Stimulated activated naive B cell treated with anti-CD40 and anti-IgM and Interleukin-4, amounts not matched to agents 10 μg/mL and 1 μg/mL and 100 μg/mL, for 72 hours (primary cell): ENCODE results near the gene PRMT2.

Source experiments
- ATAC-seq, 2 donors: fragments of 150-1000 bp; cut with Tn5 transposase; replicated peaks; 2 replicates each; pipeline ENCODE4 v1.10.0; 2021; ENCODE audit warnings: moderate library complexity in 1 of 2
- DNase-seq: peaks from one replicate; pipeline ENCODE4 v3.0.0; 2021
- H3K27ac Mint-ChIP-seq: one replicate; pipeline ENCODE4 v1.8.0; 2022; ENCODE audit warnings: mild to moderate bottlenecking, mixed read lengths
- H3K27me3 Mint-ChIP-seq, 2 donors: one replicate each; pipeline ENCODE4 v1.8.0; 2022; ENCODE audit warnings: mixed read lengths in 2 of 2
- H3K36me3 Mint-ChIP-seq, 2 donors: one replicate each; pipeline ENCODE4 v1.8.0; 2022; ENCODE audit warnings: mixed read lengths in 2 of 2, mild to moderate bottlenecking in 1 of 2
- H3K4me1 Mint-ChIP-seq, 2 donors: one replicate each; pipeline ENCODE4 v1.8.0; 2022; ENCODE audit warnings: mixed read lengths in 2 of 2, mild to moderate bottlenecking in 1 of 2
- H3K4me3 Mint-ChIP-seq, 2 donors: one replicate each; pipeline ENCODE4 v1.8.0; 2022; ENCODE audit warnings: mild to moderate bottlenecking in 2 of 2, mixed read lengths in 2 of 2, moderate library complexity in 1 of 2
- H3K9me3 Mint-ChIP-seq, 2 donors: one replicate each; pipeline ENCODE4 v1.8.0; 2022; ENCODE audit warnings: mixed read lengths in 2 of 2, mild to moderate bottlenecking in 1 of 2

PRMT2 gene

GRCh38 chr21:46635324-46636180 lies at the start of gene PRMT2:
Gene PRMT2 (plus strand): TSS chr21:46635674. CDS start chr21:46636952, 1,278 bp downstream.
- Mint-ChIP-seq H3K27ac (peak within 1 kb of the TSS; percentile 95), H3K4me3 (peak within 1 kb of the TSS; percentile 94 to 98), H3K27me3 (peaks cover 11 to 12% of the 10 kb centered on the region in 2 donors), H3K4me1 (peaks cover 23 to 53% of the 10 kb centered on the region in 2 donors), H3K36me3 (peaks cover 8 to 21% of the 10 kb centered on the region in 2 donors), H3K9me3 (peaks cover 0 to 2% of the 10 kb centered on the region in 2 donors)
- DNase-seq, result peak; percentile 97
- ATAC-seq, result peak; percentile 94 to 95

GRCh38 chr21:46594276-46594675 lies 41.2 kb upstream of the PRMT2 start:
- no peak overlapping the region for H3K4me3 Mint-ChIP-seq
- H3K36me3 Mint-ChIP-seq, result peaks cover 3 to 4% of the 10 kb centered on the region in 2 donors
- no peaks in the 10 kb centered on the region for H3K4me1 Mint-ChIP-seq
- peaks cover 19 to 22% of the 10 kb centered on the region in 2 donors for H3K9me3 Mint-ChIP-seq
- H3K27me3 Mint-ChIP-seq, result peaks cover 7 to 18% of the 10 kb centered on the region in 2 donors
- ATAC-seq (no peak), DNase-seq (no peak)
- H3K27ac Mint-ChIP-seq, result no peak overlapping the region

GRCh38 chr21:46596201-46596600 lies 39.3 kb upstream of the PRMT2 start:
- Mint-ChIP-seq H3K36me3 (peaks cover 0 to 4% of the 10 kb centered on the region in 2 donors), H3K9me3 (peaks cover 9 to 11% of the 10 kb centered on the region in 2 donors), H3K4me3 (no peak overlapping the region), H3K27ac (no peak overlapping the region), H3K27me3 (peaks cover 7 to 11% of the 10 kb centered on the region in 2 donors), H3K4me1 (no peaks in the 10 kb centered on the region)
- ATAC-seq, result no peak
- no peak for DNase-seq

- Mint-ChIP-seq H3K27me3 (peaks cover 7 to 11% of the 10 kb centered on the region in 2 donors), H3K27ac (no peak overlapping the region), H3K4me1 (no peaks in the 10 kb centered on the region), H3K4me3 (no peak overlapping the region), H3K36me3 (peaks cover 0 to 4% of the 10 kb centered on the region in 2 donors), H3K9me3 (peaks cover 3 to 7% of the 10 kb centered on the region in 2 donors)
- DNase-seq (no peak), ATAC-seq (no peak)
Measured at GRCh38 chr21:46597031-46597430, 38.4 kb upstream of the PRMT2 start.

- no peak overlapping the region for H3K27ac Mint-ChIP-seq
- H3K27me3 Mint-ChIP-seq, result peaks cover 4 to 5% of the 10 kb centered on the region in 2 donors
- no peak overlapping the region for H3K4me3 Mint-ChIP-seq
Measured at GRCh38 chr21:46597896-46598343, 37.6 kb upstream of the PRMT2 start.

GRCh38 chr21:46598581-46599572 lies 36.6 kb upstream of the PRMT2 start:
- ATAC-seq (no peak), DNase-seq (no peak)
- H3K9me3 Mint-ChIP-seq, result peaks cover 0 to under 1% of the 10 kb centered on the region in 2 donors
- H3K27ac Mint-ChIP-seq, result no peak overlapping the region
- no peaks in the 10 kb centered on the region for H3K4me1 Mint-ChIP-seq
- H3K36me3 Mint-ChIP-seq, result peaks cover 0 to 4% of the 10 kb centered on the region in 2 donors
- H3K4me3 Mint-ChIP-seq, result no peak overlapping the region
- no peaks in the 10 kb centered on the region for H3K27me3 Mint-ChIP-seq

More at GRCh38 chr21:46597896-46598343, 37.6 kb upstream of the PRMT2 start:
- no peak for DNase-seq
- Mint-ChIP-seq H3K9me3 (peaks cover 3 to 6% of the 10 kb centered on the region in 2 donors), H3K4me1 (no peaks in the 10 kb centered on the region), H3K36me3 (peaks cover 0 to 4% of the 10 kb centered on the region in 2 donors)
- ATAC-seq, result no peak

GRCh38 chr21:46600305-46600704 lies 35.2 kb upstream of the PRMT2 start:
- DNase-seq (no peak), ATAC-seq (no peak)
- H3K4me1 Mint-ChIP-seq, result peaks cover 0 to 6% of the 10 kb centered on the region in 2 donors
- no peaks in the 10 kb centered on the region for H3K9me3 Mint-ChIP-seq
- H3K27me3 Mint-ChIP-seq, result no peaks in the 10 kb centered on the region
- no peaks in the 10 kb centered on the region for H3K36me3 Mint-ChIP-seq
- no peak overlapping the region for H3K4me3 Mint-ChIP-seq
- H3K27ac Mint-ChIP-seq, result no peak overlapping the region

- no peak overlapping the region for H3K27ac Mint-ChIP-seq
- H3K4me3 Mint-ChIP-seq, result no peak overlapping the region
- H3K9me3 Mint-ChIP-seq, result no peaks in the 10 kb centered on the region
- no peaks in the 10 kb centered on the region for H3K36me3 Mint-ChIP-seq
- peaks cover 2 to 10% of the 10 kb centered on the region in 2 donors for H3K4me1 Mint-ChIP-seq
- no peak for DNase-seq
- H3K27me3 Mint-ChIP-seq, result peaks cover 0 to 2% of the 10 kb centered on the region in 2 donors
- ATAC-seq, result no peak
Measured at GRCh38 chr21:46600978-46601377, 34.5 kb upstream of the PRMT2 start.

GRCh38 chr21:46603228-46603627 lies 32.2 kb upstream of the PRMT2 start:
- H3K36me3 Mint-ChIP-seq, result no peaks in the 10 kb centered on the region
- DNase-seq (no peak), ATAC-seq (no peak)
- H3K4me3 Mint-ChIP-seq, result no peak overlapping the region
- no peak overlapping the region for H3K27ac Mint-ChIP-seq
- H3K4me1 Mint-ChIP-seq, result peaks cover 18 to 32% of the 10 kb centered on the region in 2 donors
- peaks cover 0 to 8% of the 10 kb centered on the region in 2 donors for H3K27me3 Mint-ChIP-seq
- no peaks in the 10 kb centered on the region for H3K9me3 Mint-ChIP-seq

- Mint-ChIP-seq H3K4me1 (peaks cover 22 to 41% of the 10 kb centered on the region in 2 donors), H3K9me3 (no peaks in the 10 kb centered on the region), H3K27me3 (peaks cover 0 to 8% of the 10 kb centered on the region in 2 donors), H3K27ac (no peak overlapping the region), H3K36me3 (no peaks in the 10 kb centered on the region), H3K4me3 (no peak overlapping the region)
- ATAC-seq, result no peak
- no peak for DNase-seq
Measured at GRCh38 chr21:46604329-46604974, 31.0 kb upstream of the PRMT2 start.

GRCh38 chr21:46604975-46605766 lies 30.3 kb upstream of the PRMT2 start, which contains the start of gene S100B:
Gene S100B (minus strand): TSS chr21:46605082. CDS start chr21:46602415, 2,667 bp downstream.
- no peak for ATAC-seq
- Mint-ChIP-seq H3K4me1 (peaks cover 22 to 41% of the 10 kb centered on the region in 2 donors), H3K36me3 (peaks cover 0 to 1% of the 10 kb centered on the region in 2 donors), H3K4me3 (peak within 1 kb of the TSS in 1 of 2 donors; percentile 5), H3K27ac (peak within 1 kb of the TSS; percentile 85), H3K27me3 (peaks cover 0 to 14% of the 10 kb centered on the region in 2 donors), H3K9me3 (peaks cover 0 to under 1% of the 10 kb centered on the region in 2 donors)
- no peak for DNase-seq

- peaks cover 0 to 5% of the 10 kb centered on the region in 2 donors for H3K36me3 Mint-ChIP-seq
- H3K9me3 Mint-ChIP-seq, result peaks cover 0 to 1% of the 10 kb centered on the region in 2 donors
- peak; percentile 51 for DNase-seq
- peak overlapping the region; percentile 85 for H3K27ac Mint-ChIP-seq
- H3K4me1 Mint-ChIP-seq, result peaks cover 22 to 41% of the 10 kb centered on the region in 2 donors
- H3K4me3 Mint-ChIP-seq, result peak overlapping the region in 1 of 2 donors; percentile 59
- peaks cover 0 to 15% of the 10 kb centered on the region in 2 donors for H3K27me3 Mint-ChIP-seq
- ATAC-seq, result peak; percentile 93 to 98
Measured at GRCh38 chr21:46605767-46606426, 29.6 kb upstream of the PRMT2 start.
